ENCODE data around the gene SMARCC2. TPM values are rescaled to one million over a fixed set of nuclear protein-coding genes. Genes with fewer than 3 reads are reported as not detected.

SMARCC2 gene
- total and polyA plus RNA-seq, 9 of the 15 experiments (the other 6 are each of a cell fraction or from before 2014, with no cell fraction given) = 11.9 to 86.0 (median 36.6) TPM

DNA sequence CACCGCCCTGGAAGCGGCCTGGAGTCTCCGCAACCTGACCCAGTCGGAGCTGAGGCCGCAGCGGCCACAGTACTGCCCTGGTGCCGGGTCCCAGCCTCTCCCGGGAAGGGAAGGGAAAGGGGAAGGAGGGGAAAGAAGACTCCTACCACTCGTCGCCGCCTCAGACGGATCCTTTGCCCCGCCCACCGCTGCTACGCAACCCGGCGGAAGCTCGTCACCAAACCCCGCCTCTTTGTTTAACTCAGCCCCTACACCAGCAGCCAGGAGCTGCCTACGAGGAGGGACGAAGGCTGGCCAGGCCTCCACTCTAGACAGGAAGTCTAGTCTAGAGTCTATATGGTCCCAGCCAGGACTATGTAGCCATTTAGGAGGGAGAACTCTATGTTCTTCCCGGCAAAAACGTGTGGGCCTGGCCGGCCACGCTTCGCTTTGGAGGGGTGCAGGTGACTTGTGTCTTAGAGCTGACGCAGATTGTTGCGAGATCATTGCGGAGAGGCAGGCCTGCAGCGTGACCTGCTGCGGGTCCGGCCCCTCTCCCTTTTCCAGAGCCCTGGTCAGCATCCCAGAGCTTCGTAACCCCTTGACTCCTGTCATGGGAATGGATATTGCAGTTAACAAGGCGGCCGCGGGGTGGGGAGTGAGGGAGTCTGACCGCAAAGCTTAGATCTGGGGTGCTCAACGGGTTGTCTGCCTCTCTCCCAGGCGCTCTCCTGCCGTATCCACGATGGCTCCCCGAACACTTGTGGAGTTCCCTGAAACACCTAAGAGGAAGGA is 32.7 kb upstream of the SMARCC2 start, which contains the start of gene RNF41 (continued):
- TF ChIP-seq, protein P1, sequence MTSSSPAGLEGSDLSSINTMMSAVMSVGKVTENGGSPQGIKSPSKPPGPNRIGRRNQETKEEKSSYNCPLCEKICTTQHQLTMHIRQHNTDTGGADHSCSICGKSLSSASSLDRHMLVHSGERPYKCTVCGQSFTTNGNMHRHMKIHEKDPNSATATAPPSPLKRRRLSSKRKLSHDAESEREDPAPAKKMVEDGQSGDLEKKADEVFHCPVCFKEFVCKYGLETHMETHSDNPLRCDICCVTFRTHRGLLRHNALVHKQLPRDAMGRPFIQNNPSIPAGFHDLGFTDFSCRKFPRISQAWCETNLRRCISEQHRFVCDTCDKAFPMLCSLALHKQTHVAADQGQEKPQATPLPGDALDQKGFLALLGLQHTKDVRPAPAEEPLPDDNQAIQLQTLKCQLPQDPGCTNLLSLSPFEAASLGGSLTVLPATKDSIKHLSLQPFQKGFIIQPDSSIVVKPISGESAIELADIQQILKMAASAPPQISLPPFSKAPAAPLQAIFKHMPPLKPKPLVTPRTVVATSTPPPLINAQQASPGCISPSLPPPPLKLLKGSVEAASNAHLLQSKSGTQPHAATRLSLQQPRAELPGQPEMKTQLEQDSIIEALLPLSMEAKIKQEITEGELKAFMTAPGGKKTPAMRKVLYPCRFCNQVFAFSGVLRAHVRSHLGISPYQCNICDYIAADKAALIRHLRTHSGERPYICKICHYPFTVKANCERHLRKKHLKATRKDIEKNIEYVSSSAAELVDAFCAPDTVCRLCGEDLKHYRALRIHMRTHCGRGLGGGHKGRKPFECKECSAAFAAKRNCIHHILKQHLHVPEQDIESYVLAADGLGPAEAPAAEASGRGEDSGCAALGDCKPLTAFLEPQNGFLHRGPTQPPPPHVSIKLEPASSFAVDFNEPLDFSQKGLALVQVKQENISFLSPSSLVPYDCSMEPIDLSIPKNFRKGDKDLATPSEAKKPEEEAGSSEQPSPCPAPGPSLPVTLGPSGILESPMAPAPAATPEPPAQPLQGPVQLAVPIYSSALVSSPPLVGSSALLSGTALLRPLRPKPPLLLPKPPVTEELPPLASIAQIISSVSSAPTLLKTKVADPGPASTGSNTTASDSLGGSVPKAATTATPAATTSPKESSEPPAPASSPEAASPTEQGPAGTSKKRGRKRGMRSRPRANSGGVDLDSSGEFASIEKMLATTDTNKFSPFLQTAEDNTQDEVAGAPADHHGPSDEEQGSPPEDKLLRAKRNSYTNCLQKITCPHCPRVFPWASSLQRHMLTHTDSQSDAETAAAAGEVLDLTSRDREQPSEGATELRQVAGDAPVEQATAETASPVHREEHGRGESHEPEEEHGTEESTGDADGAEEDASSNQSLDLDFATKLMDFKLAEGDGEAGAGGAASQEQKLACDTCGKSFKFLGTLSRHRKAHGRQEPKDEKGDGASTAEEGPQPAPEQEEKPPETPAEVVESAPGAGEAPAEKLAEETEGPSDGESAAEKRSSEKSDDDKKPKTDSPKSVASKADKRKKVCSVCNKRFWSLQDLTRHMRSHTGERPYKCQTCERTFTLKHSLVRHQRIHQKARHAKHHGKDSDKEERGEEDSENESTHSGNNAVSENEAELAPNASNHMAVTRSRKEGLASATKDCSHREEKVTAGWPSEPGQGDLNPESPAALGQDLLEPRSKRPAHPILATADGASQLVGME (CRISPR knock-in tag; IDR thresholded peaks at IDR 0.05) = no peak
- TF ChIP-seq TAF9B (IDR thresholded peaks at IDR 0.05; ENCODE audit: partially characterized antibody) = no peak
- TF ChIP-seq, protein P2, sequence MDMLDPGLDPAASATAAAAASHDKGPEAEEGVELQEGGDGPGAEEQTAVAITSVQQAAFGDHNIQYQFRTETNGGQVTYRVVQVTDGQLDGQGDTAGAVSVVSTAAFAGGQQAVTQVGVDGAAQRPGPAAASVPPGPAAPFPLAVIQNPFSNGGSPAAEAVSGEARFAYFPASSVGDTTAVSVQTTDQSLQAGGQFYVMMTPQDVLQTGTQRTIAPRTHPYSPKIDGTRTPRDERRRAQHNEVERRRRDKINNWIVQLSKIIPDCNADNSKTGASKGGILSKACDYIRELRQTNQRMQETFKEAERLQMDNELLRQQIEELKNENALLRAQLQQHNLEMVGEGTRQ (CRISPR knock-in tag; IDR thresholded peaks at IDR 0.05) = no peak
- no peak for TF ChIP-seq MEF2A (IDR thresholded peaks at IDR 0.05; ENCODE audit: control insufficient read depth, low read depth, low read length)
- no peak for TF ChIP-seq ZFP30 (CRISPR knock-in tag; IDR thresholded peaks at IDR 0.05; ENCODE audit: borderline replicate concordance)
- TF ChIP-seq, protein P3, sequence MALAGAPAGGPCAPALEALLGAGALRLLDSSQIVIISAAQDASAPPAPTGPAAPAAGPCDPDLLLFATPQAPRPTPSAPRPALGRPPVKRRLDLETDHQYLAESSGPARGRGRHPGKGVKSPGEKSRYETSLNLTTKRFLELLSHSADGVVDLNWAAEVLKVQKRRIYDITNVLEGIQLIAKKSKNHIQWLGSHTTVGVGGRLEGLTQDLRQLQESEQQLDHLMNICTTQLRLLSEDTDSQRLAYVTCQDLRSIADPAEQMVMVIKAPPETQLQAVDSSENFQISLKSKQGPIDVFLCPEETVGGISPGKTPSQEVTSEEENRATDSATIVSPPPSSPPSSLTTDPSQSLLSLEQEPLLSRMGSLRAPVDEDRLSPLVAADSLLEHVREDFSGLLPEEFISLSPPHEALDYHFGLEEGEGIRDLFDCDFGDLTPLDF (CRISPR knock-in tag; IDR thresholded peaks at IDR 0.05) = 0 out of 2 replicates have a peak, but pooled peaks have one; percentile 53
- TF ChIP-seq MAFK (IDR thresholded peaks at IDR 0.05; ENCODE audit: low read length) = no peak
- TF ChIP-seq, protein P4, sequence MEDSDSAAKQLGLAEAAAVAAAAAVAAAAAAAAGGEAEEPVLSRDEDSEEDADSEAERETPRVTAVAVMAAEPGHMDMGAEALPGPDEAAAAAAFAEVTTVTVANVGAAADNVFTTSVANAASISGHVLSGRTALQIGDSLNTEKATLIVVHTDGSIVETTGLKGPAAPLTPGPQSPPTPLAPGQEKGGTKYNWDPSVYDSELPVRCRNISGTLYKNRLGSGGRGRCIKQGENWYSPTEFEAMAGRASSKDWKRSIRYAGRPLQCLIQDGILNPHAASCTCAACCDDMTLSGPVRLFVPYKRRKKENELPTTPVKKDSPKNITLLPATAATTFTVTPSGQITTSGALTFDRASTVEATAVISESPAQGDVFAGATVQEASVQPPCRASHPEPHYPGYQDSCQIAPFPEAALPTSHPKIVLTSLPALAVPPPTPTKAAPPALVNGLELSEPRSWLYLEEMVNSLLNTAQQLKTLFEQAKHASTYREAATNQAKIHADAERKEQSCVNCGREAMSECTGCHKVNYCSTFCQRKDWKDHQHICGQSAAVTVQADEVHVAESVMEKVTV (CRISPR knock-in tag; IDR thresholded peaks at IDR 0.05) = no peak
- TF ChIP-seq, protein P5, sequence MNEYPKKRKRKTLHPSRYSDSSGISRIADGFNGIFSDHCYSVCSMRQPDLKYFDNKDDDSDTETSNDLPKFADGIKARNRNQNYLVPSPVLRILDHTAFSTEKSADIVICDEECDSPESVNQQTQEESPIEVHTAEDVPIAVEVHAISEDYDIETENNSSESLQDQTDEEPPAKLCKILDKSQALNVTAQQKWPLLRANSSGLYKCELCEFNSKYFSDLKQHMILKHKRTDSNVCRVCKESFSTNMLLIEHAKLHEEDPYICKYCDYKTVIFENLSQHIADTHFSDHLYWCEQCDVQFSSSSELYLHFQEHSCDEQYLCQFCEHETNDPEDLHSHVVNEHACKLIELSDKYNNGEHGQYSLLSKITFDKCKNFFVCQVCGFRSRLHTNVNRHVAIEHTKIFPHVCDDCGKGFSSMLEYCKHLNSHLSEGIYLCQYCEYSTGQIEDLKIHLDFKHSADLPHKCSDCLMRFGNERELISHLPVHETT (CRISPR knock-in tag; conservative IDR thresholded peaks at IDR 0.05 in 1 of 2, IDR thresholded peaks at IDR 0.05 in 1 of 2) = no peak; a peak in 1 of 4 replicates
- no peak for TF ChIP-seq KAT2B (IDR thresholded peaks at IDR 0.05; ENCODE audit: low read depth, low read length)
- peak; percentile 8; the same call in 1 of the 2 replicates for TF ChIP-seq JUN (IDR thresholded peaks at IDR 0.05; ENCODE audit: borderline replicate concordance, low read depth, low read length)
- 0 out of 2 replicates have a peak, but pooled peaks have one; percentile 31 for TF ChIP-seq JUN (CRISPR knock-in tag; IDR thresholded peaks at IDR 0.05; ENCODE audit: borderline replicate concordance)

Data from K562 (cell line).